ENCODE data around the gene ATG2A. TPM values are rescaled to one million over a fixed set of nuclear protein-coding genes. Genes with fewer than 3 reads are reported as not detected.
A peak's percentile ranks its signal among the peaks of the same experiment; 100 is the strongest.

The ATG2A gene
- total and polyA plus RNA-seq, 4 experiments from 2014 or later, result 4.1 to 47.3 (median 26.0) TPM

DNA sequence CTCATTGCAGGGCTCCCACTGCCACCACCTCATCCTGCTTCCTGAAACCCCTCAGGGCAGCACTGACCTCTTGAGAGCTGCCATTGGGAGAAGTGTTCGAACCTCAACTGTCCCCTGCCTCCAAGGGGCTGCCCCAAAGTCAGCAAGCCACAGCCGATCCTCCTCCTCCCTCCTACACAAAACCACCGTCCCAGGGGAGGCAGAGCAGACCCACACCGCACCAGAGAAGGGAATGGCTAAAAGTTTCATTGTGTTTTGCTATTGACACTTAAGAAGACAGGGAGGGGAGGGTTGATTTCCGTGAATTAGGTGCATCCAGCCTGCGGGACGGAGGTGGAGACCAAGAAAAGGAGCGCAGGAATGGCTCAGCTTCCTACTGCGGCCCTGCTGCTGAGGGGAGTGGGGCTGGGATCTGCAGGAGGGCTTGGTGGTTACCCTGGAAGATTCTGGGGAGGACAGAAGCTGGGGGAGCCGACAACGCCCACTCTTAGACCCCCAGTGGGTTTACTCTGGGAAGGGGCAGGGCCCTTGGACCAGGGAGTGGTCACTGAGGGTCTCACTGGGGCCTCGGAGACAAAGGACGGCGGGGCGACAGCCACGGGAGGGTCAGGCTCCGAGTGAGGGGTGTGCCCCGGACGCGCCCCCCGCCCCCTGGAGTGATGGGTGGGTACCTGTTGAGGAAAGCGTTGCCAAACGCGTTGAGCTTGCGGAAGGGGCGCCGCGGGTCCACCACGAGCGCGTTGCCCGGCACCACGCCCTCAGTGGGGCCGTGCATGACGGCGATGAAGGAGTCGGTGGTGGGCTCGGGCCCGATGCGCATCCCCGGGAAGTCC, 39.4 kb downstream of the ATG2A start:
- Histone ChIP-seq H3K36me3 (ENCODE audit: insufficient read depth, low read length) (peaks cover 15% of the 10 kb centered on the region), H3K27me3 (ENCODE audit: insufficient read depth, low read length) (no peaks in the 10 kb centered on the region), H3K4me3 (ENCODE audit: low read length in 2 of 2) (peak overlapping the region; percentile 82 to 99), H3K4me1 (ENCODE audit: insufficient read depth, low read length) (peaks cover 69% of the 10 kb centered on the region), H3K27ac (ENCODE audit: low read depth, low read length) (peak overlapping the region; percentile 85), H3K9me3 (ENCODE audit: control insufficient read depth in 1 of 2, low read length in 2 of 2) (no peaks in the 10 kb centered on the region)
- ChIA-PET CTCF (ENCODE audit: partially characterized antibody) (interaction anchor here (1.5 to 29.4 kb wide), 4 partner anchors 10 to 47 kb away, joined by 4 to 1245 read pairs (median 34); partner anchors contain the start of genes CDC42BPG and PPP2R5B), POLR2A (ENCODE audit: partially characterized antibody) (interaction anchor here (0.8 to 31.5 kb wide), 22 partner anchors 8 to 244 kb away, joined by 3 to 2105 read pairs (median 5); partner anchors contain the start of genes ATG2A, CDC42BPG, FAU and MEN1)
- no peak for DNase-seq
- H3K36me3 Mint-ChIP-seq, result peaks cover 31 to 49% of the 10 kb centered on the region in 2 donors
- intact Hi-C loops (cut with micrococcal nuclease), result loop anchor here (1.0 to 2.0 kb wide), 10 partner anchors 8 to 75 kb away; partner anchors contain the start of genes ATG2A, MAP4K2 and PPP2R5B
- peak overlapping the region; percentile 92 to 98 (median 96) for H3K27ac Mint-ChIP-seq
- H3K27me3 Mint-ChIP-seq, result no peaks in the 10 kb centered on the region
- peak overlapping the region; percentile 99 to 100 (median 99) for H3K4me3 Mint-ChIP-seq
- peaks cover 40 to 80% (median 56%) of the 10 kb centered on the region in 4 donors for H3K4me1 Mint-ChIP-seq
- peaks cover 0 to 14% (median 0%) of the 10 kb centered on the region in 8 donors for H3K9me3 Mint-ChIP-seq

GRCh38 chr11:64876835-64877341, 40.1 kb downstream of the ATG2A start:
- peaks cover 0 to 14% (median 0%) of the 10 kb centered on the region in 8 donors for H3K9me3 Mint-ChIP-seq
- H3K36me3 Mint-ChIP-seq, result peaks cover 32 to 53% of the 10 kb centered on the region in 2 donors
- H3K27me3 Mint-ChIP-seq, result no peaks in the 10 kb centered on the region

DNA sequence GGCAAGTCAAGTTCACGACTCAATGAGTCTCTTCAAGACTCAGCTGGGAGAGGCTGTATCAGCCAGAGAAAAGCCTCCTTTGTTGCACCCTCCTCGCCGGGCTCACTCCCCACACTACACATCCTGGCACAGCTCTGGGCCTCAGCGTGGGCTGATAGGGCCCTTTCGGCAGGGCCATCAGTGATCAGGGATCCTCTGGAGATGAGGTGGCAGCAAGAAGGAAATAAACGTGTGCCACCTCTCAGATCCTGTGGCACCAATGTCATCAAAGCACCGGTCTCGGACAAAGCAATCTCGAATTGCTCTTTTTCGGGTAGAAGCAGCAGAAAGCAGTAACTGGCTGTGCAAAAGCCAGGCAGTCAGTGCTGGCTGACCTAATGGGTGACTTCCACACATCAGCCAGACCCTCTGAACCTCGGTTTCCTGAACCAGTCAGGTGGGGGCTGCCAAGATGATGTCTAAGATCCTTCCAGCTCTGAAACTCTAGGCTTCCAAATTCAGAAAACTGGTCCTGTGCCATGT, 40.7 kb downstream of the ATG2A start:
- Mint-ChIP-seq H3K4me1 (peaks cover 48 to 90% (median 64%) of the 10 kb centered on the region in 4 donors), H3K9me3 (peaks cover 0 to 14% (median 0%) of the 10 kb centered on the region in 8 donors), H3K27ac (peak overlapping the region; percentile 92 to 98 (median 96)), H3K27me3 (no peaks in the 10 kb centered on the region), H3K36me3 (peaks cover 36 to 59% of the 10 kb centered on the region in 2 donors), H3K4me3 (peak overlapping the region; percentile 99 to 100 (median 99))
- peak overlapping the region; percentile 85 for H3K27ac ChIP-seq (ENCODE audit: low read depth, low read length)
- peaks cover 26% of the 10 kb centered on the region for H3K36me3 ChIP-seq (ENCODE audit: insufficient read depth, low read length)
- DNase-seq, result no peak
- ChIA-PET POLR2A (ENCODE audit: partially characterized antibody) (interaction anchor here (0.8 to 31.5 kb wide), 10 partner anchors 9 to 242 kb away, joined by 3 to 2105 read pairs (median 18); partner anchors contain the start of genes CDC42BPG, RASGRP2, SF1 and ZNHIT2), CTCF (ENCODE audit: partially characterized antibody) (interaction anchor here (0.6 to 29.4 kb wide), 4 partner anchors 8 to 20 kb away, joined by 3 to 1245 read pairs (median 22); partner anchors contain the start of gene CDC42BPG)
- H3K4me1 ChIP-seq (ENCODE audit: insufficient read depth, low read length), result peaks cover 77% of the 10 kb centered on the region
- peak overlapping the region; percentile 82 to 99 for H3K4me3 ChIP-seq (ENCODE audit: low read length in 2 of 2)
- intact Hi-C loops (cut with micrococcal nuclease), result no loop called here
- no peaks in the 10 kb centered on the region for H3K27me3 ChIP-seq (ENCODE audit: insufficient read depth, low read length)
- H3K9me3 ChIP-seq (ENCODE audit: control insufficient read depth in 1 of 2, low read length in 2 of 2), result no peaks in the 10 kb centered on the region

More at GRCh38 chr11:64876835-64877341, 40.1 kb downstream of the ATG2A start:
- intact Hi-C loops (cut with micrococcal nuclease), result no loop called here
- Mint-ChIP-seq H3K4me3 (peak overlapping the region; percentile 99 to 100 (median 99)), H3K27ac (peak overlapping the region; percentile 92 to 98 (median 96)), H3K4me1 (peaks cover 44 to 87% (median 61%) of the 10 kb centered on the region in 4 donors)
- no peak for DNase-seq
- no peaks in the 10 kb centered on the region for H3K9me3 ChIP-seq (ENCODE audit: control insufficient read depth in 1 of 2, low read length in 2 of 2)
- H3K4me3 ChIP-seq (ENCODE audit: low read length in 2 of 2), result peak overlapping the region; percentile 82 to 99
- H3K27me3 ChIP-seq (ENCODE audit: insufficient read depth, low read length), result no peaks in the 10 kb centered on the region
- H3K36me3 ChIP-seq (ENCODE audit: insufficient read depth, low read length), result peaks cover 20% of the 10 kb centered on the region
- POLR2A ChIA-PET (ENCODE audit: partially characterized antibody), result interaction anchor here (0.8 to 31.5 kb wide), 17 partner anchors 8 to 245 kb away, joined by 3 to 2105 read pairs (median 7); partner anchors contain the start of genes CDC42BPG, FAU, MEN1 and MRPL49
- CTCF ChIA-PET (ENCODE audit: partially characterized antibody), result interaction anchor here (1.8 to 29.4 kb wide), 4 partner anchors 11 to 21 kb away, joined by 5 to 1245 read pairs (median 34); partner anchors contain the start of gene CDC42BPG
- peak overlapping the region; percentile 85 for H3K27ac ChIP-seq (ENCODE audit: low read depth, low read length)
- H3K4me1 ChIP-seq (ENCODE audit: insufficient read depth, low read length), result peaks cover 76% of the 10 kb centered on the region

DNA sequence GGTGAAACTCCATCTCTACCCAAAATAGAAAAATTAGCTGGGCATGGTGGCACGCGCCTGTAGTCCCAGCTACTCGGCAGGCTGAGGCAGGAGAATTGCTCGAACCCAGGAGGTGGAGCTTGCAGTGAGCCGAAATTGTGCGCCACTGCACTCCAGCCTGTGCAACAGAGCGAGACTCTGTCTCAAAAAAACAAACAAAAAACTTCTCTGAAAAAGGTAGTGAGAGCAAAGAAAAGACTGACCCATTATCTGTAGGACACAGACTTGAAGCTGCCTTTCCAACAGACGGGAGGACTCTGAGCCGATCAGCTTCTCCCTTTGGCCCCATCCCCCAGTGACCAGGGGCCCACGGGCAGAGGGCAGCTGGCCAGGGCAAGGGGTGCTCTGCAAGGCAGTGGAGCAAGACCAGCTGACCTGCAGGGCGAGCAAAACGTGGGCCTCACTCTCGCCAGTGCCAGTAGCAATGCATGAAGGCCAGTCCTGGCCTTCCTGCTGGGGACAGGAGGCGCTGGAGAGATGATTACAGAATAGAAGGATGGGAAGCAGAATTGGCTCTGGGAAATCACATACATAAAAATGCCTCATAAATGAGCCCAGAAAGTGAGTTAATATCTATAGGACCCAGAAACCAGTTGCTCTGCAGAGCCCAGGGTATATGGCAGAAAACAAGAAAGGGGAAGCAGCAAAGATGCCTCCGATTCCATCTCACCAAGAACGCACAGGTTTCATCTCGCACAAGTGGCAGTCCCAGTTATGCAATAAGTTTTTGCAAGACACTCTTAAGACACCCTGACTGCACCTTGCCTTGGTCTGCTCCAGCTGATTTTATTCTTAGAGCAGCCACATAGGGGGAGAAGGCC, 41.4 kb downstream of the ATG2A start:
- Mint-ChIP-seq H3K36me3 (peaks cover 38 to 65% of the 10 kb centered on the region in 2 donors), H3K27ac (peak overlapping the region; percentile 92 to 98 (median 96)), H3K4me1 (peaks cover 47 to 90% (median 62%) of the 10 kb centered on the region in 4 donors), H3K27me3 (no peaks in the 10 kb centered on the region), H3K4me3 (peak overlapping the region; percentile 99 to 100 (median 99)), H3K9me3 (peaks cover 0 to 14% (median 0%) of the 10 kb centered on the region in 8 donors)
- CTCF ChIA-PET (ENCODE audit: partially characterized antibody), result interaction anchor here (0.6 to 29.4 kb wide), 5 partner anchors 9 to 19 kb away, joined by 3 to 1245 read pairs (median 5); partner anchors contain the start of gene CDC42BPG
- Histone ChIP-seq H3K27ac (ENCODE audit: low read depth, low read length) (peak overlapping the region; percentile 85), H3K36me3 (ENCODE audit: insufficient read depth, low read length) (peaks cover 29% of the 10 kb centered on the region), H3K4me1 (ENCODE audit: insufficient read depth, low read length) (peaks cover 77% of the 10 kb centered on the region), H3K9me3 (ENCODE audit: control insufficient read depth in 1 of 2, low read length in 2 of 2) (no peaks in the 10 kb centered on the region), H3K4me3 (ENCODE audit: low read length in 2 of 2) (peak overlapping the region; percentile 82 to 99), H3K27me3 (ENCODE audit: insufficient read depth, low read length) (no peaks in the 10 kb centered on the region)
- DNase-seq, result no peak
- intact Hi-C loops (cut with micrococcal nuclease), result no loop called here
- POLR2A ChIA-PET (ENCODE audit: partially characterized antibody), result interaction anchor here (0.8 to 31.5 kb wide), 9 partner anchors 10 to 242 kb away, joined by 3 to 2105 read pairs (median 17); partner anchors contain the start of genes CDC42BPG, RASGRP2, SF1 and ZNHIT2

DNA sequence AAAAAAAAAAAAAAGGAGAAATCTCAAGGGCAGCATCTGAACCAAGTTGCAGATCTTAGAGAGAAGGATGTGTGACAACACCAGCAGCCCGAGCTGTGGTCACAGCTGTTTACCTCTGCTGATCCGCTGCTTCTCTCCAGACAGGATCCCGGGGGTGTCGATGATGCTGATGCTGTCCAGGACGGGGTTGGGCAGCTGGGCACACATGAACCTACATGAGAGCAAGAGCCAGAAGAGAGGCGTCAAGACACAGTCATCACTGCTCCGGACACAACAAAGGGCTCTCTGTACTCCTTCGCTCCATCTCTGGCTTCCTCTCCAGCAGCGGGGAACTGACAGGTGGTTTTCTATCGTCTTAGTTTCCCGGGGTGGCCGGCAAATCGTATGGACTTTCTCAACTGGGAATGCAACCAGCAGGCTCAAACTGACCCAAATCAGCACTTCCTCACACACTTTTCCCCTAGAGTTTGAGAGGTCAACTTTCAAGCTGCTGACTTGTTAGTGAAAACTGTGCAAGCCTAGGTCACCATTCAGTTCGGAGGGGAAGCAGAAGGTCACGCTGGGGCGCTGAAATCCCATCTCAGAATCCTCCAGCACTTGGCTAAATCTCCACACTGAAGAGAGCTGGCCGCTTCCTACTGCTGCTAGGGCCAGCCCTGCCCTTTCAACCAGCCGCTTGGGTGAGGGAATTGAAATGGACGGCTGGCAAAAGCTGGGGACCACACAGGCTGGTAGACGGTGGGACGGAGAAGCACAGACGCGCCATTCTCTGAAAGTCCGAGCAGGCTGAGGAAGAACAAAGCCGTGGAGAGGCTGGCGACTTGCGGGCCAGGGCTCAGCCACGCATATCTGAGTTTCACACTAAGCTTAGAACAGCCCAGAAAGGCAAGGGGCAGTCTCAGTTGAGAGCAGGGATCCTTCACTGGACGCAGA, 42.4 kb downstream of the ATG2A start:
- Mint-ChIP-seq H3K4me1 (peaks cover 43 to 90% (median 62%) of the 10 kb centered on the region in 4 donors), H3K36me3 (peaks cover 38 to 71% of the 10 kb centered on the region in 2 donors), H3K4me3 (peak overlapping the region; percentile 99 to 100 (median 99)), H3K27me3 (no peaks in the 10 kb centered on the region), H3K27ac (peak overlapping the region; percentile 92 to 98 (median 96)), H3K9me3 (peaks cover 0 to 14% (median 0%) of the 10 kb centered on the region in 8 donors)
- DNase-seq, result peak; percentile 56 to 85 (median 59)
- H3K4me1 ChIP-seq (ENCODE audit: insufficient read depth, low read length), result peaks cover 77% of the 10 kb centered on the region
- CTCF ChIA-PET (ENCODE audit: partially characterized antibody), result interaction anchor here (1.2 to 29.4 kb wide), 5 partner anchors 13 to 244 kb away, joined by 3 to 1245 read pairs (median 5); partner anchors contain the start of gene CDC42BPG
- no peaks in the 10 kb centered on the region for H3K9me3 ChIP-seq (ENCODE audit: control insufficient read depth in 1 of 2, low read length in 2 of 2)
- H3K36me3 ChIP-seq (ENCODE audit: insufficient read depth, low read length), result peaks cover 29% of the 10 kb centered on the region
- peak overlapping the region; percentile 85 for H3K27ac ChIP-seq (ENCODE audit: low read depth, low read length)
- no peaks in the 10 kb centered on the region for H3K27me3 ChIP-seq (ENCODE audit: insufficient read depth, low read length)
- POLR2A ChIA-PET (ENCODE audit: partially characterized antibody), result interaction anchor here (0.8 to 31.5 kb wide), 7 partner anchors 11 to 152 kb away, joined by 3 to 2105 read pairs (median 17); partner anchors contain the start of genes CDC42BPG, MAJIN, RASGRP2 and SF1
- intact Hi-C loops (cut with micrococcal nuclease), result no loop called here
- peak overlapping the region; percentile 49 to 99 for H3K4me3 ChIP-seq (ENCODE audit: low read length in 2 of 2)
